HepG2 (cell line): ENCODE data around the gene ZSCAN31. TPM values are rescaled to one million over a fixed set of nuclear protein-coding genes. Genes with fewer than 3 reads are reported as not detected.

Experiments
- KLF9 ChIP-seq: IDR thresholded peaks from 2 replicates; pipeline ENCODE4 v1.6.1; 2016; ENCODE audit warnings: low read depth
- MYPOP ChIP-seq: sonication (generic); formaldehyde crosslinking; IDR thresholded peaks from 2 replicates; pipeline ENCODE4 v1.8.1; 2023; ENCODE audit warnings: mild to moderate bottlenecking, moderate library complexity, missing genetic modification reagents
- NCOA5 ChIP-seq: sonication (generic); formaldehyde crosslinking; IDR thresholded peaks from 2 replicates; pipeline ENCODE4 v1.4.0; 2020; ENCODE audit warnings: missing genetic modification reagents
- PRMT3 ChIP-seq: sonication (generic); formaldehyde crosslinking; IDR thresholded peaks from 2 replicates; pipeline ENCODE4 v1.8.1; 2022; ENCODE audit warnings: low read depth, mild to moderate bottlenecking, moderate library complexity, missing genetic modification reagents, borderline replicate concordance
- RARG ChIP-seq: sonication (generic); formaldehyde crosslinking; IDR thresholded peaks from 2 replicates; pipeline ENCODE4 v1.4.0; 2020; ENCODE audit warnings: low read depth, mild to moderate bottlenecking, missing genetic modification reagents
- SOX6 ChIP-seq, 2 experiments: fragments of 450-650 bp in 1 of 2; sonication (generic) in 1 of 2; formaldehyde crosslinking in 1 of 2; IDR thresholded peaks; 2 replicates each; pipeline versions ENCODE4 v1.4.0 to v1.6.1; 2017 to 2020; ENCODE audit warnings: antibody characterized with exemption in 1 of 2, mild to moderate bottlenecking in 1 of 2, missing genetic modification reagents in 1 of 2
- TBX2 ChIP-seq: sonication (generic); formaldehyde crosslinking; IDR thresholded peaks from 2 replicates; pipeline ENCODE4 v1.5.0; 2020; ENCODE audit warnings: missing genetic modification reagents, mild to moderate bottlenecking, borderline replicate concordance
- TFE3 ChIP-seq: IDR thresholded peaks from 2 replicates; pipeline ENCODE4 v1.6.1; 2016
- ZFP82 ChIP-seq: sonication (generic); formaldehyde crosslinking; IDR thresholded peaks from 2 replicates; pipeline ENCODE4 v1.5.1; 2020; ENCODE audit warnings: mild to moderate bottlenecking, missing genetic modification reagents, borderline replicate concordance
- ZNF143 ChIP-seq: sonication (generic); formaldehyde crosslinking; IDR thresholded peaks from 2 replicates; pipeline ENCODE4 v1.4.0; 2020; ENCODE audit warnings: missing genetic modification reagents
- ZNF510 ChIP-seq: sonication (generic); formaldehyde crosslinking; IDR thresholded peaks from 2 replicates; pipeline ENCODE4 v1.4.0; 2020; ENCODE audit warnings: low read depth, mild to moderate bottlenecking, missing genetic modification reagents
- ZNF558 ChIP-seq: sonication (generic); formaldehyde crosslinking; IDR thresholded peaks from 2 replicates; pipeline ENCODE4 v1.9.0; 2022; ENCODE audit warnings: mild to moderate bottlenecking, missing genetic modification reagents, borderline replicate concordance
- ZNF672 ChIP-seq: sonication (generic); formaldehyde crosslinking; IDR thresholded peaks from 2 replicates; pipeline ENCODE4 v1.8.1; 2022; ENCODE audit warnings: missing genetic modification reagents
- polyA plus RNA-seq, 8 experiments: library from polyadenylated mRNA; depleted of rRNA in 3 of 8; stranded (reverse) in 7 of 8; unstranded in 1 of 8; fragments of >200 nt; fragmentation: Illumina TruSeq in 4 of 8; extraction: Trizol in 4 of 8; gene quantifications; 2 replicates each; pipeline versions ENCODE4 v1.2.1 to v1.2.3, GENCODE V29; 2011 to 2016; ENCODE audit warnings: low read depth in 4 of 8, missing spikeins in 1 of 8, mixed read lengths in 1 of 8; ENCODE audit not compliant: insufficient read depth in 1 of 8
- total RNA-seq, 5 experiments: library from RNA; depleted of rRNA; stranded (reverse); fragments of >200 nt; fragmentation: Illumina TruSeq; extraction: Trizol; gene quantifications; 2 replicates each; pipeline ENCODE4 v1.2.3, GENCODE V29; 2016; ENCODE audit warnings: low read depth in 1 of 5
- TF ChIP-seq, protein P1 (sequence below): sonication (generic); formaldehyde crosslinking; IDR thresholded peaks from 2 replicates; pipeline ENCODE4 v1.5.0; 2020; ENCODE audit warnings: missing genetic modification reagents, mild to moderate bottlenecking, borderline replicate concordance

The ZSCAN31 gene
- total and polyA plus RNA-seq, 2 of the 13 experiments (the other 11 are each of a cell fraction or from before 2014, with no cell fraction given) = 5.3 to 6.2 TPM

- TF ChIP-seq MYPOP (CRISPR knock-in tag) (peak; percentile 95), SOX6 (IDR thresholded peaks at IDR 0.05) (no peak), SOX6 (CRISPR knock-in tag; IDR thresholded peaks at IDR 0.05) (peak; percentile 70), ZNF672 (CRISPR knock-in tag) (no peak), ZFP82 (CRISPR knock-in tag) (no peak), TBX2 (CRISPR knock-in tag) (peak; percentile 84), TFE3 (CRISPR knock-in tag) (peak; percentile 52; the same call in 1 of the 2 replicates), NCOA5 (no peak), PRMT3 (CRISPR knock-in tag) (no peak), ZNF558 (no peak), ZNF510 (CRISPR knock-in tag) (0 out of 2 replicates have a peak, but pooled peaks have one; percentile 63), ZNF143 (CRISPR knock-in tag) (no peak), RARG (no peak), KLF9 (CRISPR knock-in tag) (0 out of 2 replicates have a peak, but pooled peaks have one; percentile 64)
- TF ChIP-seq, protein P1, sequence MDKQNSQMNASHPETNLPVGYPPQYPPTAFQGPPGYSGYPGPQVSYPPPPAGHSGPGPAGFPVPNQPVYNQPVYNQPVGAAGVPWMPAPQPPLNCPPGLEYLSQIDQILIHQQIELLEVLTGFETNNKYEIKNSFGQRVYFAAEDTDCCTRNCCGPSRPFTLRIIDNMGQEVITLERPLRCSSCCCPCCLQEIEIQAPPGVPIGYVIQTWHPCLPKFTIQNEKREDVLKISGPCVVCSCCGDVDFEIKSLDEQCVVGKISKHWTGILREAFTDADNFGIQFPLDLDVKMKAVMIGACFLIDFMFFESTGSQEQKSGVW = no peak
- TF ChIP-seq, all 625 proteins: peak for 257
Observed at GRCh38 chr6:28281288-28282064, 54.5 kb downstream of the ZSCAN31 start, which contains the start of gene PGBD1 (continued).
